Glutamatergic neuron (in vitro differentiated cells): Measurements from ENCODE around the gene ARG1. TPM values are rescaled to one million over a fixed set of nuclear protein-coding genes. Genes with fewer than 3 reads are reported as not detected.
"Not testable (repeated sequence)": the region's sequence is repeated elsewhere in the genome, so short reads cannot be mapped to it uniquely, and the experiment has no call there.

Experiments
- DNase-seq: peaks from one replicate; pipeline ENCODE4 v3.0.0; 2022
- H3K27ac Mint-ChIP-seq: one replicate; pipeline ENCODE4 v1.8.0; 2020; ENCODE audit warnings: mild to moderate bottlenecking, mixed read lengths, inconsistent platforms; ENCODE audit not compliant: unreplicated experiment
- H3K27me3 Mint-ChIP-seq: one replicate; pipeline ENCODE4 v1.8.0; 2020; ENCODE audit warnings: mild to moderate bottlenecking, moderate library complexity, mixed read lengths, inconsistent platforms; ENCODE audit not compliant: unreplicated experiment
- H3K36me3 Mint-ChIP-seq: one replicate; pipeline ENCODE4 v1.8.0; 2020; ENCODE audit warnings: mild to moderate bottlenecking, mixed read lengths, inconsistent platforms; ENCODE audit not compliant: unreplicated experiment
- H3K4me1 Mint-ChIP-seq: one replicate; pipeline ENCODE4 v1.8.0; 2020; ENCODE audit warnings: mild to moderate bottlenecking, low read depth, mixed read lengths, inconsistent platforms; ENCODE audit not compliant: unreplicated experiment
- H3K4me3 Mint-ChIP-seq: one replicate; pipeline ENCODE4 v1.8.0; 2020; ENCODE audit warnings: mild to moderate bottlenecking, mixed read lengths, inconsistent platforms; ENCODE audit not compliant: unreplicated experiment
- H3K9me3 Mint-ChIP-seq: one replicate; pipeline ENCODE4 v1.8.0; 2020; ENCODE audit warnings: mild to moderate bottlenecking, moderate library complexity, mixed read lengths, inconsistent platforms; ENCODE audit not compliant: unreplicated experiment
- CTCF ChIP-seq: fragments of 200-600 bp; sonication (generic); IDR thresholded peaks from one replicate; pipeline ENCODE4 v1.5.0; 2021; ENCODE audit not compliant: partially characterized antibody, unreplicated experiment
- long read RNA-seq: library from polyadenylated mRNA; unstranded; transcript quantifications from one replicate; pipeline ENCODE4 v2.0.0, GENCODE V29; 2020; ENCODE audit not compliant: unreplicated experiment
- total RNA-seq: library from RNA; stranded (reverse); fragmentation: NEBNext Ultra II Directional; extraction: Animal tissue kit (Norgen Biotek cat#: 25700); gene quantifications from one replicate; pipeline ENCODE4 v1.2.1, GENCODE V29; 2021; ENCODE audit not compliant: unreplicated experiment

Gene ARG1
- not detected for total RNA-seq
- long read RNA-seq: 0 reads

GRCh38 chr6:131572686-131573415 is at the start of gene ARG1:
Gene ARG1 (plus strand): TSS chr6:131573226. CDS start chr6:131573283, 57 bp downstream.
- no peaks in the 10 kb centered on the region for H3K4me1 Mint-ChIP-seq
- H3K9me3 Mint-ChIP-seq: peaks cover 1% of the 10 kb centered on the region
- no peaks in the 10 kb centered on the region for H3K36me3 Mint-ChIP-seq
- no peak within 1 kb of the TSS for H3K4me3 Mint-ChIP-seq
- DNase-seq: no peak
- no peaks in the 10 kb centered on the region for H3K27me3 Mint-ChIP-seq
- no peak for TF ChIP-seq CTCF
- H3K27ac Mint-ChIP-seq: no peak within 1 kb of the TSS

- TF ChIP-seq CTCF: no peak
- Mint-ChIP-seq H3K27me3 (no peaks in the 10 kb centered on the region), H3K27ac (no peak overlapping the region), H3K4me1 (no peaks in the 10 kb centered on the region), H3K9me3 (no peaks in the 10 kb centered on the region), H3K4me3 (no peak overlapping the region), H3K36me3 (peaks cover 4% of the 10 kb centered on the region)
- DNase-seq: no peak
Measured at GRCh38 chr6:131523988-131524673, 48.9 kb upstream of the ARG1 start.

GRCh38 chr6:131524695-131525336 is 48.2 kb upstream of the ARG1 start:
- Mint-ChIP-seq H3K36me3 (no peaks in the 10 kb centered on the region), H3K4me3 (no peak overlapping the region), H3K4me1 (no peaks in the 10 kb centered on the region), H3K27ac (no peak overlapping the region), H3K9me3 (no peaks in the 10 kb centered on the region), H3K27me3 (no peaks in the 10 kb centered on the region)
- DNase-seq: no peak
- TF ChIP-seq CTCF: no peak

GRCh38 chr6:131530936-131531335 is 42.1 kb upstream of the ARG1 start:
- H3K9me3 Mint-ChIP-seq, H3K36me3 Mint-ChIP-seq, H3K27me3 Mint-ChIP-seq, H3K4me1 Mint-ChIP-seq, H3K4me3 Mint-ChIP-seq, DNase-seq, H3K27ac Mint-ChIP-seq: not testable (repeated sequence)

- H3K27me3 Mint-ChIP-seq, H3K27ac Mint-ChIP-seq, H3K4me1 Mint-ChIP-seq, H3K4me3 Mint-ChIP-seq, DNase-seq, H3K9me3 Mint-ChIP-seq, H3K36me3 Mint-ChIP-seq: not testable (repeated sequence)
Measured at GRCh38 chr6:131531681-131532080, 41.3 kb upstream of the ARG1 start.
